ENCODE results near the gene ASIP.
A peak's percentile ranks its signal among the peaks of the same experiment; 100 is the strongest.
"Not testable (repeated sequence)": the region's sequence is repeated elsewhere in the genome, so short reads cannot be mapped to it uniquely, and the experiment has no call there.

The ASIP gene

DNA sequence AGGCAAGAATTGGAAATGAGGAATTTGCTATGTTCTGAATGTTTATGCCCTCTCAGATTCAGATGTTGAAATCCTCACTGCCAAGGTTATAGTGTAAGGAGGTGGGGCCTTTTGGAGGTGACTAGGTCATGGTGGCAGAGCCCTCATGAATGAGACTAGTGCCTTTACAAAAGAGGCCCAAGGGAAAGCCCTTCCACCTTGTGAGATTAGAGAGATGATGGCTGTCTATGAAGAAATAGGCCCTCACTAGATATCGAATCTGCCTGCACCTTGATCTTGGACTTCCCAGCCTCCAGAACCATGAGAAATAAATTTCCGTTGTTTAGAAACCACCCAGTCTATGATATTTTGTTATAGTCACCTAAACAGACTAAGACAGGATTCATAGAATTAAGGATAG lies 10.4 kb downstream of the ASIP start:
- peaks cover 4 to 7% of the 10 kb centered on the region in 2 donors for H3K4me1 Mint-ChIP-seq (ENCODE audit: low read depth in 2 of 2)
- DNase-seq (no peak), ATAC-seq (replicated peaks) (no peak)
- H3K4me3 Mint-ChIP-seq = no peak overlapping the region
- peaks cover 0 to 6% of the 10 kb centered on the region in 2 donors for H3K27me3 Mint-ChIP-seq
- peaks cover 3% of the 10 kb centered on the region for H3K36me3 Mint-ChIP-seq (ENCODE audit: insufficient read depth)
- no peaks in the 10 kb centered on the region for H3K9me3 Mint-ChIP-seq
- no peak overlapping the region for H3K27ac Mint-ChIP-seq

DNA sequence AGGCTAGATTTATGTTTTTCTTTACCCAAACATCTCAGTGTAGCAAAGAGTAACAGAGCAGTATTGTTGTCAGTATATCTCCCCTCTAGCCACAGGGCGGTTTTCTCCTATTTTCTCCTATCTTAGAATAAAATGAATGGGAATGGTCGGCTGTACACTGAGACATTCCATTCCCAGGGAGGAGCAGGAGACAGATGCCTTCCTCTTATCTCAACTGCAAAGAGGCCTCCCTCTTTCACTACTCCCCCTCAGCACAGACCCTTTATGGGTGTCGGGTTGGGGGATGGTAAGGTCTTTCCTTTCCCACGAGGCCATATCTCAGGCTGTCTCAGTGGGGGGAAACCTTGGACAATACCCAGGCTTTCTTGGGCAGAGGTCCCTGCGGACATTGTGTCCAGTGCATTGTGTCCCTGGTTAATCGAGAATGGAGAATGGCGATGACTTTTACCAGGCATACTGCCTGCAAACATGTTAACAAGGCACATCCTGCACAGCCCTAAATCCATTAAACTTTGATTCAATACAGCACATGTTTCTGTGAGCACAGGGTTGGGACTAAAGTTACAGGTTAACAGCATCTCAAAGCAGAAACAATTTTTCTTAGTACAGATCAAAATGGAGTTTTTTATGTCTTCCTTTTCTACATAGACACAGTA lies 11.3 kb downstream of the ASIP start:
- not testable (repeated sequence) for H3K4me3 Mint-ChIP-seq; H3K9me3 Mint-ChIP-seq; DNase-seq; H3K4me1 Mint-ChIP-seq (ENCODE audit: low read depth in 2 of 2); H3K27me3 Mint-ChIP-seq; H3K36me3 Mint-ChIP-seq (ENCODE audit: insufficient read depth); H3K27ac Mint-ChIP-seq; ATAC-seq (replicated peaks)

DNA sequence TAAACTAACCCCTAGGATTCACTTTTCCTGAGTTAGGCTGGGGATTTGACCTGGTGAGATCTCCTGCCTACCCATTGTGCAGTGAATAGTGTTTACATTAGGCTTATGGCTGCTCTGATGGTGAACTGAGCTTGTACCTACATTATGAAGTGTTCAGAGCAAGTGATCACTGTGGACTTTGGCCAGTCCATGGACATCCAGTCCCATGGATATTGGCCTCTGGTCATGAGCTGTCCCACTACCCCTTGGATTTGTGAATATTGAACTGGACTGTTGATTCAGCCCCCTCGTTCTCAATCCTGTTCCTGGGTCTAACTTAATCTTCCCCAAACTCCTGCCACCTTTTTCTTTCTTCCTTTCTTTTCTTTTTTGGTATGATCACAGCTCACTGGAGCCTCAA lies 13.8 kb downstream of the ASIP start:
- DNase-seq = no peak
- ATAC-seq (replicated peaks) = no peak
- Mint-ChIP-seq H3K4me1 (ENCODE audit: low read depth in 2 of 2) (no peaks in the 10 kb centered on the region), H3K36me3 (ENCODE audit: insufficient read depth) (peaks cover 3% of the 10 kb centered on the region), H3K27ac (no peak overlapping the region), H3K9me3 (no peaks in the 10 kb centered on the region), H3K27me3 (peaks cover 0 to 9% of the 10 kb centered on the region in 2 donors), H3K4me3 (no peak overlapping the region)

DNA sequence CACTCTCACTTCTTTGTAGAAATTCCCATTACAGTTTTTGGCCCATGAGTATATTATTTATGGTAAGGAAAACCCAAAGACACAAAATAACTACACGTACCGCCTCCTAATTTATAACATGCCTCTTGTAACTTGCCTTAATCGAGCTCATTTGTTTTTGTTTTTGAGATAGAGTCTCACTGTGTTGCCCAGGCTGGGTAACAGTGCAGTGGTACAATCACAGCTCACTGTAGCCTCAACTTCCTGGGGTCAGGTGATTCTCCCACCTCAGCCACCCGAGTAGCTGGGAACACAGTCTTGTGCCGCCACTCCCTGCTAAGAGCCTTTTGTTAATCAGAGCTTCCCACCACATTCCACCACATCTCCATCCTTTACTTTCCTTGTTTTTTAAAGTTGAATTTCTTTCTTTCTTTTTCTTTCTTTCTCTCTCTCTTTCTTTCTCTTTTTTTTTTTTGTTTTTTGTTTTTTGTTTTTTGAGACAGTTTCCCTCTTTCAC lies 15.5 kb downstream of the ASIP start:
- no peaks in the 10 kb centered on the region for H3K9me3 Mint-ChIP-seq
- H3K27ac Mint-ChIP-seq = no peak overlapping the region
- peaks cover 3% of the 10 kb centered on the region for H3K36me3 Mint-ChIP-seq (ENCODE audit: insufficient read depth)
- no peaks in the 10 kb centered on the region for H3K4me1 Mint-ChIP-seq (ENCODE audit: low read depth in 2 of 2)
- DNase-seq (no peak), ATAC-seq (replicated peaks) (no peak)
- H3K27me3 Mint-ChIP-seq = peaks cover 0 to 9% of the 10 kb centered on the region in 2 donors
- H3K4me3 Mint-ChIP-seq = no peak overlapping the region

DNA sequence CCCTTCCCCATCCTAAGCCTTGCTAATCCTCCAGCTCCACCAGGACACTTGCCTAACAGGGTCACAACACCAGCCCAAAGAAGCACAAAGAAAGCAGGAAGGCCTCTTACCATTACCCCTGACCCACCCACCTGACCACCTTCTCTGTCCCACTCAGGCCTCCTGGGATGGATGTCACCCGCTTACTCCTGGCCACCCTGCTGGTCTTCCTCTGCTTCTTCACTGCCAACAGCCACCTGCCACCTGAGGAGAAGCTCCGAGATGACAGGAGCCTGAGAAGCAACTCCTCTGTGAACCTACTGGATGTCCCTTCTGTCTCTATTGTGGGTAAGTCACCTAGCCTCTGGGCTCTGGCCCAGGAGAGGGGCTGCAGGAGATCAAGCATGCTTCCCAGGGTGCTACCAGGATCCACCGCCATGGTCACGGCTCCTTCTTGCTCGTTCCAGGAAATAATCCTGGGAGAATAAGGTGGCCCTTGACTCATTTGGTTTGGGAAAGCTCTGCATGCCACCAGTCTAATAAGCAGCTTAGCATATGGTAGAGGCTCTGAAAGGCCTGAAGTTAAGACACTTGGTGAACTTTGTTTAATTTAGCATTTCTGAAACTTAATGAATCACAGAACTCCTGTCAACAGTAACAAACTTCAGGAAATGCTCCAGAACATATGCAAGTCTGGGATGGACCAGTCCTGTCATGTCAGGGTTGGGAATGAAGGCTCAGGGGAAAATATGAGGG lies 19.2 kb downstream of the ASIP start:
- Mint-ChIP-seq H3K4me1 (ENCODE audit: low read depth in 2 of 2) (no peaks in the 10 kb centered on the region), H3K36me3 (ENCODE audit: insufficient read depth) (no peaks in the 10 kb centered on the region), H3K27ac (peak overlapping the region in 1 of 2 donors; percentile 4), H3K27me3 (peaks cover 0 to 9% of the 10 kb centered on the region in 2 donors), H3K4me3 (no peak overlapping the region), H3K9me3 (no peaks in the 10 kb centered on the region)
- DNase-seq (no peak), ATAC-seq (replicated peaks) (no peak)

DNA sequence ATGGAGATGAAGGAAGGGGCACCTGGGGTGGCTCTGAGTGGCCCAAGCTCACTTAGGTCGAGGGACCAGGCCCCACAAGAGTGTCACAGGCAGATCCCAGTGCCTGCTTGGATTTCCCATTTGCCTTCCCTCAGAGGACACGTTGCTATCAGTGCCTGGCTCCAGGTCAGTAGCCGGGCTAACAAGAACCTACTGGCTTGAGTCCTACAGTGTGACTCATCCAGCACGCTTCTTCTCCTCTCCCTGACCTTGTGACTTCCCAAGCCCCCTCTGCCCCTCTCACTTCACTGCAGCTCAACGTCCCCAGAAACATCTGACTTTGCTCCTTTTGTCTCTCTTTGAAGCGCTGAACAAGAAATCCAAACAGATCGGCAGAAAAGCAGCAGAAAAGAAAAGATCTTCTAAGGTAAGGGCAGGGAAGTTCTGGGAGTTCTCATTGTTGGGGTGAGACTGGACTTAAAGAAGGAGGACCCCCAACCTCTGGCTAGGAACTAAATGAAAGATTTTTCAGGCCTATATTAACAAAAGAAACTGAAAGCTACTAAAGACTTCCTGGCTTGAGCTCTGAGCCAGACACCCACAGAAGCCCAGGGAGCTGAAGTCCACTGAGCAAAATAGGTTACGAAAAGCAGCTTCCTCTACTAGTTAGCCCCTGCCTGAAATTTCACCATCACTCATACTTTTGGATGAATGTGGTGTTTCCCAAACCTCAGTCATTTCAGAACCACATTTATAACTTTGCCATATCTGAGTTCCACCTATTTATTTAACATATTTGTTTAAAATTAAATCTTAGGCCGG lies 21.5 kb downstream of the ASIP start:
- ATAC-seq (replicated peaks) (no peak), DNase-seq (no peak)

DNA sequence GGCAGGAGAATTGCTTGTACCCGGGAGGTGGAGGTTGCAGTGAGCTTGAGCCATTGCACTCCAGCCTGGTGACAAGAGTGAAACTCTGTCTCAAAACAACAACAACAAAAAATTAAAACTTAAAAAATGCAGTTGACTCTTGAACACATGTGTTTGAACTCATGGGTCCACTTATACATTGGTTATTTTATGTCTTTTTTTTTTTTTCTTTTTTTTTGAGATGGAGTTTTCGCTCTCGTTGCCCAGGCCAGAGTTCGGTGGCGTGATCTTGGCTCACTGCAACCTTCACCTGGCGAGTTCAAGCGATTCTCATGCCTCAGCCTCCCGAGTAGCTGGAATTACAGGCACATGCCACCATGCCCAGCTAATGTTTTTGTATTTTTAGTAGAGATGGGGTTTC lies 22.2 kb downstream of the ASIP start:
- H3K27ac Mint-ChIP-seq; DNase-seq; H3K9me3 Mint-ChIP-seq; H3K27me3 Mint-ChIP-seq; ATAC-seq (replicated peaks); H3K36me3 Mint-ChIP-seq (ENCODE audit: insufficient read depth); H3K4me1 Mint-ChIP-seq (ENCODE audit: low read depth in 2 of 2); H3K4me3 Mint-ChIP-seq: not testable (repeated sequence)

More for the DNA sequence above, 21.5 kb downstream of the ASIP start:
- Mint-ChIP-seq H3K4me3 (no peak overlapping the region), H3K4me1 (ENCODE audit: low read depth in 2 of 2) (no peaks in the 10 kb centered on the region), H3K27ac (no peak overlapping the region), H3K9me3 (no peaks in the 10 kb centered on the region), H3K27me3 (no peaks in the 10 kb centered on the region), H3K36me3 (ENCODE audit: insufficient read depth) (no peaks in the 10 kb centered on the region)

DNA sequence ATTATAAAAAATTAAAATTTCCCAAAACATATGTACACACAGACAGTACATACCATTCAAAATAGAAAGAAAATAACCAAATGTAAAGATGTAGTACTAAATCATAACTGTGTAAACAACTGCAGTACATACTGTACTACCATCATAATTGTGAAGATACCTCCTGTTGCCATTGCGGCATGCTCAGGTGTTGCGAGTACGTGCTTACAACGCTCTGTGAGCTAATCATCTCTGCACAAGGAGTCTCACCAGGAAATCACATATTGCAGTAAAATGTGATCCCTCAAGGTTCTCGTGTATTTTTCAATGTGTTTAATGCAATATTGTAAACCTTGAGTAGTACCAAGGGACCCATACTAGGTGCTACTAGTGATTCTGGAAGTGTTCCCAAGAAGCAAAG lies 22.9 kb downstream of the ASIP start:
- no peak for DNase-seq
- Mint-ChIP-seq H3K36me3 (ENCODE audit: insufficient read depth) (no peaks in the 10 kb centered on the region), H3K27me3 (peaks cover 0 to 11% of the 10 kb centered on the region in 2 donors), H3K4me1 (ENCODE audit: low read depth in 2 of 2) (peaks cover 2% of the 10 kb centered on the region in 2 donors), H3K4me3 (no peak overlapping the region), H3K27ac (no peak overlapping the region), H3K9me3 (no peaks in the 10 kb centered on the region)
- ATAC-seq (replicated peaks) = no peak

DNA sequence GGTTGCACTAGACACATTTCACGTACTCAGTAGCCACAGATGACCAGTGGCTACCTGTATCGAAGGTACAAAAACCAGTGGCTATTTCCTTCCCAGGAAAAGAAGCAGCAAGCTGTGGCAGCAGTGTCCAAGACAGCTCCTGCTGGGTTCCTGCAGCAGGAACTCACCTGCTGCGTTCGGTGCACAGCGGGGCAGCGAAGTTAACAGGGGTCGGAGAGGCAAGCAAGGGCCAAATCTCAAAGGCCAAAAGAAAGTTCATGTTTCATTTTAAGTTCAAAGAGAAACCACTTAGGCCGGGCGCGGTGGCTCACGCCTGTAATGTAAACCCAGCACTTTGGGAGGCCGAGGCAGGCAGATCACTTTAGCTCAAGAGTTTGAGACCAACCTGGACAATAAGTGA lies 26.9 kb downstream of the ASIP start:
- DNase-seq (no peak), ATAC-seq (replicated peaks) (no peak)
- H3K4me3 Mint-ChIP-seq = peak overlapping the region; percentile 64 to 67
- H3K9me3 Mint-ChIP-seq = no peaks in the 10 kb centered on the region
- H3K36me3 Mint-ChIP-seq (ENCODE audit: insufficient read depth) = peaks cover 3% of the 10 kb centered on the region
- peaks cover 0 to 16% of the 10 kb centered on the region in 2 donors for H3K27me3 Mint-ChIP-seq
- peaks cover 3 to 5% of the 10 kb centered on the region in 2 donors for H3K4me1 Mint-ChIP-seq (ENCODE audit: low read depth in 2 of 2)
- no peak overlapping the region for H3K27ac Mint-ChIP-seq

DNA sequence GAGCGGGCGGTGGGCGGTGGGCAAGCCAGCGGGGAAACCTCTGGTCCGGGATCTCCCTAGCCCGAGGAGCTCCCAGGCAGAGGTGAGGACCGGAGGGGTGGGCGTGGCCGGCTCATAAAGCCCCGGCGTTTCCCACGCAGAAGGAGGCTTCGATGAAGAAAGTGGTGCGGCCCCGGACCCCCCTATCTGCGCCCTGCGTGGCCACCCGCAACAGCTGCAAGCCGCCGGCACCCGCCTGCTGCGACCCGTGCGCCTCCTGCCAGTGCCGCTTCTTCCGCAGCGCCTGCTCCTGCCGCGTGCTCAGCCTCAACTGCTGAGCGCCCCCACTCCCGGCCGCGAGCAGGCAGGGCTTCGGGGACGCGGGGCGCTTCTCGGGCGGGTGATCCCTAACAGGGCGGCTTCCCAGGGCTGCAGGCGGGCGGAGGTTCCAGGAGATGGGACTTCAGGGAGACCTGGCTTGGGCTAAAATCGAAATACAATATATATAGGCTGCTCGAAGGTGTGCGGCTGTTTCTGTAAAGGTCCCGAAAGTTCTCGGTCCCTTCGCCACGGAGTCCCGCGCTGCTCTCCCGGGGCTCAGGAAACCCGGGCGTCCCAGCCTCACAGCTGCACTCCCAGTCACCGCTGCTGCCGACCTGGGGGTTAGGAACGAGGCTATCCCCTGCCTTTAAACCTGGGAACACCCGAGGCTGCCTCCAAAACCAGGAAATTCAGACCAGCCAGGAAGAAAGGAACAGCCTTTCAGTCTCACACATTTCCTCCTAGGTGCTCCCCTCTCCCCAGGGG lies 27.8 kb downstream of the ASIP start:
- Mint-ChIP-seq H3K4me1 (ENCODE audit: low read depth in 2 of 2) (peaks cover 3 to 5% of the 10 kb centered on the region in 2 donors), H3K9me3 (no peaks in the 10 kb centered on the region), H3K27me3 (peaks cover 0 to 16% of the 10 kb centered on the region in 2 donors), H3K27ac (peak overlapping the region in 1 of 2 donors; percentile 56), H3K4me3 (peak overlapping the region; percentile 64 to 67), H3K36me3 (ENCODE audit: insufficient read depth) (peaks cover 3% of the 10 kb centered on the region)
- peak in 1 of 3 experiments; percentile 11 for DNase-seq
- ATAC-seq (replicated peaks) = peak; percentile 68

DNA sequence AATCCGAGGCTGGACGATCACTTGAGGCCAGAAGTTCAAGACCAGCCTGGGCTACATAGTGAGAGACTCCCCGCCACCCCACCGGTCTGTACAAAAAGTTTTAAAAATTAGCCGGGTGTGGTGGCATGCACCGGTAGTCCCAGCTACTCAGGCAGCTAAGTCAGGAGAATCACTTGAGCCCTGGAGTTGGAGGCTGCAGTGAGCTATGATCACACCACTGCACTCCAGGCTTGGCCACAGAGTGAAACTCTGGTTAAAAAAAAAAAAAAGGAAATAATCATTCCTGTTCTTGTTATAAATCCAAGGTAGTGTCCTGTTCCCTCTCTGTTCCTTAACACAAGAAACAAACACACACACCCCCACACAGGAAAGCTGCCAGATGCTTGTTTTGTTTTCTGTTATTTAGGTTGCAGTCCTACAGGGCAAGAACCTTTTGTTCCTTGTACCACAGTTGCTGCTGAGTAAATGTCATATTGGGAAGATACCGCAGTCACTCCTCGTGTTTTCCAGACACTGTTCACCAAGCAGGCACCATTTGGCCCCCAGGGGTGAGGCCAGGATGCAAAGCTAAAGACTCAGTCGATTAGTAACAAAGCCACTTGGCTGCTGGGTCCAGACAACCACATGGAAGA lies 28.9 kb downstream of the ASIP start:
- Mint-ChIP-seq H3K27ac (no peak overlapping the region), H3K4me1 (ENCODE audit: low read depth in 2 of 2) (peaks cover 3 to 5% of the 10 kb centered on the region in 2 donors), H3K9me3 (no peaks in the 10 kb centered on the region), H3K36me3 (ENCODE audit: insufficient read depth) (peaks cover 3% of the 10 kb centered on the region), H3K27me3 (peaks cover 0 to 16% of the 10 kb centered on the region in 2 donors), H3K4me3 (no peak overlapping the region)
- no peak for DNase-seq
- no peak for ATAC-seq (replicated peaks)

DNA sequence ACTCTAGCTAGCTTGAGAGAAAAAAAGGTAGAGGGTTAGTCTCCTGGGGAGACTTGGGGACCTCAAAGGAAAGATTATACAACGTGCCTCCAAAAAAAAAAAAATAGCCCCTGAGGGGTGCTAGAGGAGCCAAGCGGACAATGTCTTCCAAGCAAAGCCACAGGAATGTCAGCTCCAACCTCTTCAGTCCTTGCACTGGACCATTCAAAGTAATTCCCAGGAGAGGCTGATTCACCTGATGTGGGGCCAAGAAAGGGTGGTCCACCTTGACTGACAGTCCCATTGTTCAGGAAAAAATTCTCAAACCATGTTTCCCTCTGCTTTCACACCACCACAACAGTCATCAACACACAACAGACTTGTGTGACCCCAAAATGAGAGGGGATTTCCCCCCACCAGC lies 30.7 kb downstream of the ASIP start:
- no peak for ATAC-seq (replicated peaks)
- H3K27ac Mint-ChIP-seq = no peak overlapping the region
- H3K9me3 Mint-ChIP-seq = no peaks in the 10 kb centered on the region
- H3K4me1 Mint-ChIP-seq (ENCODE audit: low read depth in 2 of 2) = peaks cover 3 to 5% of the 10 kb centered on the region in 2 donors
- peaks cover 6% of the 10 kb centered on the region for H3K36me3 Mint-ChIP-seq (ENCODE audit: insufficient read depth)
- peaks cover 0 to 16% of the 10 kb centered on the region in 2 donors for H3K27me3 Mint-ChIP-seq
- no peak for DNase-seq
- H3K4me3 Mint-ChIP-seq = no peak overlapping the region
